NCI-H2107 treated with DMSO at 0.1 percent for 48 hours (cell line): ENCODE data around the gene NSMCE1.
A peak's percentile ranks its signal among the peaks of the same experiment; 100 is the strongest.

Source experiments
- DNase-seq: peaks from one replicate; lab custom pipeline; 2025; ENCODE audit not compliant: unreplicated experiment; lab: John Stamatoyannopoulos, UW

The NSMCE1 gene

GRCh38 chr16:27245276-27246172 is 23.0 kb downstream of the NSMCE1 start:
- no peak for DNase-seq

GRCh38 chr16:27244363-27244755 is 24.2 kb downstream of the NSMCE1 start:
- DNase-seq, result no peak

GRCh38 chr16:27243725-27244362 is 24.7 kb downstream of the NSMCE1 start:
- DNase-seq, result no peak

DNA sequence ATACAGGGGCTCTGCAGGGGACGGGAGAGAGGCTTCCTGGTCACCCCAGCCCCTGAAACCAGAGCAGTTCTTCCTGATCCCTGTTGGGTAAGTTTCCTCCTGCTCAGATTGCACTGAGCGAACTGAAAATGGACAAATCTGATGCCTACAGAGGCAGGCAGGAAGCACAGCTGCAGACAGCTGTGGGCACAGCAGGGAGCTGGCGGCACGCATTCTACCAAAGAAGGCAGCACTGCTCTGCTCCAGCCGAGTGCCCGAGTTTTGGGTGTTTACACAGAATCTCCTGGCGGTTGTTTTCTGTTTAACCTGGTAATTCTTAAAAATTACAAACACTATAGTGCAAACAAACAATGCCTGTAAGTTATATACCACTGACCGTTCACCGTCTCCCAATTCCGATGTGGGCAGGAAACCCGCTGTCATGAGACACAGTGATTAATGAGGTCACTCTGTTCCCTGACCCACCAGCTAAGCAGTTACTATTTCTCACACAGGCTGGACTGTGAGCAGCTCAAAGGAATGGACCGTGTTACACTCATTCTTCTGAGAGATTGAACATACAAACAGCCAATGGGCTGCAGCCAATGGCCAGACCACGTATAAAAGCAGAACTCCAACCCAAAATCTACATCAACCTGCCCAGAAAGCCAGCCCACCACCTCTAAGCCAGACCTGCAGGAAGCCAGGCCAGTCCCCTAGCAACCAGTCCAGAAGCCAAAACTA is 25.5 kb downstream of the NSMCE1 start:
- DNase-seq, result no peak

DNA sequence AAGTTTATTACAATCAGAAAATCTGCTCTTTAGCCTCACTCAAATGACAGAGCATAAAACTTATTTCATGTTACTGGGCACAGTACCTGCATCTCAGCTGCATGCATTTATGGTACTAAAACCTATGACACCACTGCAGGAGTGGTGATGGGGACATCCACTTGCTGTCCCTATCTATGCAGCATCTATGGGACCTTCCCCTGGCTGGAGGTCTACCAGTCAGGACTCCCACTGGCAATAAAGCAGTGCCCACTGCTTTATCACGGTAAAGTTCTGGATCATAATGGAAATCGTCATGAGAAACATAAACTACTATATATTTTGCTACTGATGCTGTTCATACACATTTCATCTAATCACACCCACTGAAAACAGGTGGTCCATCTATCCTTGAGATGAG is 26.2 kb downstream of the NSMCE1 start:
- no peak for DNase-seq

DNA sequence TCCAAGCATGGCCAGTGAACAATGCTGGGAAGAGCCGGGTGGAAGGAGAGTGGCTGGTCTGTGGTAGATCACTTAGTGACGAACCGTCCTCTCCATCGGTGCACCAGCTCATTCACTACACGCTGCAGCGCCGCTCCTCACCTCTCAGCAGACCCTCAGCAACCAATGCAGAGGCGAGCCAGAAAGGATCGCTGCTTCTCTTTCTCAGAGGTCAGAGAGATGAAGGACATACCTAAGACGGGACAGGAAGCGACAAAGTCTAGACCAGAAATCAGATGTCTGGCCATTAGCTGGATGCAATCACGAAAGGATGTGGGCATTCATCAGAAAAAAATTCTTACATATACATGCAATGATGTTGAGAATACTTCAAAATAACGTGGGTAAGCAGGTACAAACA is 26.9 kb downstream of the NSMCE1 start:
- no peak for DNase-seq

DNA sequence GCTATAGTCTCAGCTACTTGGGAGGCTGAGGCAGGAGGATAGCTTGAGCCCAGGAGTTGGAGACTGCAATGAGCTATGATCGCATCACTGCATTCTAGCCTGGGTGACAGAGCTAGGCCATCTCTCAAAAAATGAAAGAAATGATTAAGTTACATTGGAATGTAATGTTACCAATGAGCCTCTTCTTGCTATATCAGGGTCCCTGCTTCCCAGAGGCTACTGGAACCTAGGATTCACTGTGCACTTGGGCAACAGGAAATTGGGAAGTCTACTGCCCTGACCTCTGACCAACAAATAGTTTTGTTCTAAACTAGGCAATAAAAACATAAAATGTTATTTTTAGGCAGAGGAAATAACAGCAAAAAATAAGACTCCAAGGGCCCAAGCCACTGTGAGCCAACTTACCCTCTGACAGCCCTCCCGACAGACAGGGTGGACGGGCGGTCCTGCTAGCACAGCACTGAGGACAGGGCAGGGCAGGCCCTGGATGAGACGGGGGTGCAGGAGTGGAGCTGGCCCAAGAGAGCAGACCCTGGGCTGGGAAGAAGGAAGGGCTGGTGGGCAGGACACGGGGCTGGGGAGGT is 27.5 kb downstream of the NSMCE1 start:
- DNase-seq, result no peak

GRCh38 chr16:27239906-27240655 is 28.5 kb downstream of the NSMCE1 start:
- no peak for DNase-seq

- DNase-seq, result no peak
Observed at GRCh38 chr16:27239026-27239425, 29.5 kb downstream of the NSMCE1 start.

DNA sequence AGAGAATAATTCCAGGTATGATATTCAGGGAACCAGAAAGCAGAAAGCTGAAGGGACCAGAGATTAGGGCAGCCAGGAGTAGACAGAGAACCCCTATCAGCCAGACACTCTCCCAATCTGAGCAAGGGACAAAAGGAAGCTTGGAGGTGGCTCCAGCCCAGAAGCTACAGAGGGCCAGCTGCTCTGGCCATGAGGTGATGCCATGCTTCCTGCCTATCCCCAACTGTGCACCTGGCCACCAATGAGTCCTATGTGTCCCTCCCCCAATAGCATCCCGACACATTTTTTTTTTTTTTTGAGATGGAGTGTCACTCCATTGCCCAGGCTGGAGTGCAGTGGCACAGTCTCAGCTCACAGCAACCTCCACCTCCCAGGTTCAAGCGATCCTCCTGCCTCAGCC is 30.0 kb downstream of the NSMCE1 start:
- DNase-seq, result no peak

DNA sequence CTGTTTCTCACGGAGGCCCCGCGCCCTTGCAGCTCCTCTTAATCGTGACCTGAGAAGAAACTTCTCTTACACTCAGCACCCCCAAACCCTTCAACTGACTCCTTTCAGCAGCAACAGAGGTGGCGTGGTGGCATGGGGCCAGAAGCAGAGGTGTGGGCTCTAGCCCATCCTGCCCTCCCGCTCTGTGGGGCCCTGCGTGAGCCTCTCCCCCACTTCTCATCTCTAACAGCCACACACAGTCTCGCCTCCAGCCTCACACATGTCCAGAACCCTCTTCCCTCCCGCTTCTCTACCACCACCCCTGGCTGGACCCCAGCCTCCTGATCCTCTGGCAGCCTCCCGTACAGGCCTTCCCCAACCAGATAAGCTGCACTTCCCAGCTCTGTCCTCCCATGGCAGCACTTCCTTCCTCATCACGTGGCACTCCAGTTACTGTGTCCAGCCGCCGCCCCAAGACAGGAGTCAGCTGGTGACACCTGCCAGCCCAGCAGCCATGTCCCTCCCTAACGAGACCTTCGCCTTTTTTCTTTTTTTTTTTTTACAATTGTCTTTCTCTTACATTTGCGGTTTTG is 30.5 kb downstream of the NSMCE1 start:
- no peak for DNase-seq

GRCh38 chr16:27237219-27238015 is 31.2 kb downstream of the NSMCE1 start:
- DNase-seq, result no peak

DNA sequence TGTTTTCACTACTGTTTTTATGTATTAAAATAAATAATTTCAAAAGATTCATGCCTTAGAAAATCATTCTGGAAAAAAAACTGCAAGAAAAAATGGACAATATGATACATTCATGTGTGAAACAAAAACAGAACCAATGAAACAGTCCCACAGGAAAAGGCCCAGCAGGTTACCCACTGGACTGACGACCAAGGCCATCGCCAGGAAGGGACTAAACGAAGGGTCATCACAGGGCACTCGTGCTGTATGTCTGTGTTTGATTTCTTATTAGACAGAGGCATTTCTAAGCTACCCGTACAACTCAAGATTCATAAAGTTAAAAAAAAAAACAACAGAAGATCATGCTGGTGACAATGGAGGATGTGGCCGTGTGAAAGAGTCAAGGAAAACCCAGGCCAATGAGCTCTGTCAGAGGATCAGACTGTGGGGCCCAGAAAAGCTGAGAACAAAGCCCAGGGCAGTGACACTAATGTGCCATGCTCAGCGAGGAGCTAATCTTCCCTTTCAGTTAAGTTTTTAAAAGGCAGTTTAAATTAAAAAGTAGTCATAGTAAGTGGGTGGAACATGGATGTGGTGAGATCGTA is 31.8 kb downstream of the NSMCE1 start:
- DNase-seq, result no peak

DNA sequence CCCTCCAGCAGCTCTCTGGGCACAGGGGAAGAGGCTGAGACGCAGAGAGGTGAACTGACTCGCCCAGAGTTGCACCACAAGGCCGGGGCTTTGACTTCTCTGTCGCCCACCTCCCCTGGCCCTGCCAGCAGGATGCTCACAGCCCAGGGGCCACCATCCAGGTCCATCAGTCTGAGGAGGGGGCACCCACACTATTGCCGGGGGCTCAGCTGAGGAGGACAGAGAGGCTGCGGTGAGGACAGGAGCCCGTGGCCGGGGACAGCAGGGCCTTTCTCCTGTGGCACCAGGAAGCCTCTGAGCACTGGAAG is 32.7 kb downstream of the NSMCE1 start:
- no peak for DNase-seq

GRCh38 chr16:27235055-27235937 is 33.3 kb downstream of the NSMCE1 start:
- peak; percentile 49 for DNase-seq

GRCh38 chr16:27234603-27235002 is 34.0 kb downstream of the NSMCE1 start:
- DNase-seq, result no peak

DNA sequence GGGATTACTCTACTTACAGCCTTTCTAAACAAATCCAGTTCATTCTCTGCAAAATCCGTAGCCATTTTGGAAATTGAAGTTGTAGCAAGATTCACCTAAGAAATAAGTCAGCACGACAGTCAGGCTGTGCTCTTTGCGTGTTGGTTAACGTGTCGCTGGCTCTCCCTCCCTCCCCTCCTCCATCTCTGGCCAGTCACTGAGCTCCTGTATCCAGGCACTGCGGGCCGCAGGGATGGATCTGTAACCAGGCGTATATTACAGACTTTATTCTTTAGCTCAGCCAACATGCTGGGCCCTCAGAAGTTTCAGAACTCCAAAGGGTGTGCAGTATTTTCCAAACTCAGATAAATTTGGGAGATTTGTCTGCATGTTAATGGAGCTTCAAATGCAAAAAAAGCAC is 34.4 kb downstream of the NSMCE1 start:
- DNase-seq, result no peak

- DNase-seq, result no peak
Observed at GRCh38 chr16:27233731-27234130, 34.8 kb downstream of the NSMCE1 start.
